Colonic mucosa (tissue), 4 donors: ENCODE measurements around the gene FAM227B. TPM values are rescaled to one million over a fixed set of nuclear protein-coding genes. Genes with fewer than 3 reads are reported as not detected.

Experiments
- DNase-seq: peaks from one replicate; pipeline ENCODE4 v3.0.0-alpha.2; 2020
- H3K27ac ChIP-seq: fragments of 200-600 bp; one replicate; pipeline ENCODE4 v1.8.0; 2021
- H3K27me3 ChIP-seq: fragments of 200-600 bp; one replicate; pipeline ENCODE4 v1.8.0; 2021
- H3K36me3 ChIP-seq: fragments of 200-600 bp; one replicate; pipeline ENCODE4 v1.8.0; 2021
- H3K4me1 ChIP-seq: fragments of 200-600 bp; one replicate; pipeline ENCODE4 v1.8.0; 2021; ENCODE audit warnings: mild to moderate bottlenecking
- H3K4me3 ChIP-seq: fragments of 200-600 bp; one replicate; pipeline ENCODE4 v1.8.0; 2021
- H3K9ac ChIP-seq, 2 donors: one replicate each; pipeline ENCODE4 v1.7.0; 2013; ENCODE audit warnings: control low read depth in 2 of 2, low read depth in 2 of 2, low read length in 2 of 2
- H3K9me3 ChIP-seq: fragments of 200-600 bp; one replicate; pipeline ENCODE4 v1.8.0; 2021
- intact Hi-C: fragments of 100-400 bp; cut with DNase I; formaldehyde crosslinking; loops from one replicate; pipeline ENCODE4 v1.14.1; 2022
- total RNA-seq, 2 donors: library from RNA; stranded (reverse); fragmentation: NEBNext Ultra II Directional in 1 of 2; extraction: Animal tissue kit (Norgen Biotek cat#: 25700) in 1 of 2; gene quantifications; one replicate each; pipeline ENCODE4 v1.2.1, GENCODE V29; 2021
- TF ChIP-seq, protein P1 (sequence below): fragments of 200-600 bp; IDR thresholded peaks from one replicate; pipeline ENCODE4 v1.8.0; 2022; ENCODE audit warnings: antibody characterized with exemption, mild to moderate bottlenecking
- donor health status: healthy.
- donor health status: DM: no; HTN: no; CAD: no.
- donor health status: DM: no; HTN: no; CAD: no.

FAM227B gene
- total RNA-seq, 2 donors from 2014 or later, result 1.0 to 2.3 TPM

DNA sequence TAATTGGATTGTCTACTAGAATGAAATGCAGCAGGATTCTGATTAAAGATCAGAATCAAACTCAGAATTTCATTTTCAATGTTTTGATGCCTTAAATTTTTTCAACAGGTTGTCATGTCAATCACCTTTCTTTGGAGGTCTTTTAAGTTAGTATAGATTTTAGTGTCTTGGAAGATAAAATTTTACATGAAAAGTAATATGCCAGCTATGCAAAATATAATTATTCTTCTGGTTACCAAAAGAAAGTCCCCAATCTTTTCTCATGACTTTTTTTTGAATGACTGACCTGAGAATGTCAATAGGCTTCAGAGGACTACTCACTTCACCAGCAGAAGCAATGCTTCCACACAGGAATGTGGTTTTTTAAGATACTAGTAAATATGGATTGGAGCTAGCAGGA lies 193.2 kb downstream of the FAM227B start:
- H3K4me3 ChIP-seq, result no peak overlapping the region
- no peak for DNase-seq
- no peak overlapping the region for H3K27ac ChIP-seq
- H3K4me1 ChIP-seq, result no peaks in the 10 kb centered on the region
- intact Hi-C loops, result loop anchor here (10.0 kb wide), 2 partner anchors 427 to 717 kb away; no protein-coding TSS in a partner anchor
- H3K9ac ChIP-seq, result no peak overlapping the region
- no peaks in the 10 kb centered on the region for H3K36me3 ChIP-seq
- no peaks in the 10 kb centered on the region for H3K27me3 ChIP-seq
- no peaks in the 10 kb centered on the region for H3K9me3 ChIP-seq
- TF ChIP-seq, protein P1, sequence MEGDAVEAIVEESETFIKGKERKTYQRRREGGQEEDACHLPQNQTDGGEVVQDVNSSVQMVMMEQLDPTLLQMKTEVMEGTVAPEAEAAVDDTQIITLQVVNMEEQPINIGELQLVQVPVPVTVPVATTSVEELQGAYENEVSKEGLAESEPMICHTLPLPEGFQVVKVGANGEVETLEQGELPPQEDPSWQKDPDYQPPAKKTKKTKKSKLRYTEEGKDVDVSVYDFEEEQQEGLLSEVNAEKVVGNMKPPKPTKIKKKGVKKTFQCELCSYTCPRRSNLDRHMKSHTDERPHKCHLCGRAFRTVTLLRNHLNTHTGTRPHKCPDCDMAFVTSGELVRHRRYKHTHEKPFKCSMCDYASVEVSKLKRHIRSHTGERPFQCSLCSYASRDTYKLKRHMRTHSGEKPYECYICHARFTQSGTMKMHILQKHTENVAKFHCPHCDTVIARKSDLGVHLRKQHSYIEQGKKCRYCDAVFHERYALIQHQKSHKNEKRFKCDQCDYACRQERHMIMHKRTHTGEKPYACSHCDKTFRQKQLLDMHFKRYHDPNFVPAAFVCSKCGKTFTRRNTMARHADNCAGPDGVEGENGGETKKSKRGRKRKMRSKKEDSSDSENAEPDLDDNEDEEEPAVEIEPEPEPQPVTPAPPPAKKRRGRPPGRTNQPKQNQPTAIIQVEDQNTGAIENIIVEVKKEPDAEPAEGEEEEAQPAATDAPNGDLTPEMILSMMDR, result no peak

DNA sequence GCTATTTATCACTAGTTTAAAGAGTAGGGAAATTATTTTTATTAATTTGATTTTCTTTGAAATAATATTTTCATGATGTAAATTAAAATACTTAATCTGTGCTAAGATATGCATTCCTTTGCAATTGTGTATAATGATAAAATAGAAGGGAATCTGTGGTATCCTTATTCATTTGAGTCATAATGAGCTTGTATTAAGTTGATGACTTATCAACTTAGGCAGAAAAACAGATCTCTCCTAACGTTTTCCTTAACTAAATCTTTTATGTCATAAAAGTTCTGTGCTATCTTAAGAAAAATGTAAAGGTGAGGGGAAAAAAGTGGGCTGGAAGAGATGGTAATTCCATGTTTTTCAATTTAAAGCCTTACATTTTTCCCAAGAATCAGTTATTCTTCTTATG lies 195.7 kb downstream of the FAM227B start:
- intact Hi-C loops, result loop anchor here (5.0 to 10.0 kb wide), 3 partner anchors 188 to 720 kb away; no protein-coding TSS in a partner anchor
- H3K4me1 ChIP-seq, result no peaks in the 10 kb centered on the region
- H3K9me3 ChIP-seq, result no peaks in the 10 kb centered on the region
- DNase-seq, result no peak
- H3K4me3 ChIP-seq, result no peak overlapping the region
- H3K36me3 ChIP-seq, result no peaks in the 10 kb centered on the region
- H3K27ac ChIP-seq, result no peak overlapping the region
- TF ChIP-seq, protein P1, result no peak
- no peak overlapping the region for H3K9ac ChIP-seq
- no peaks in the 10 kb centered on the region for H3K27me3 ChIP-seq

DNA sequence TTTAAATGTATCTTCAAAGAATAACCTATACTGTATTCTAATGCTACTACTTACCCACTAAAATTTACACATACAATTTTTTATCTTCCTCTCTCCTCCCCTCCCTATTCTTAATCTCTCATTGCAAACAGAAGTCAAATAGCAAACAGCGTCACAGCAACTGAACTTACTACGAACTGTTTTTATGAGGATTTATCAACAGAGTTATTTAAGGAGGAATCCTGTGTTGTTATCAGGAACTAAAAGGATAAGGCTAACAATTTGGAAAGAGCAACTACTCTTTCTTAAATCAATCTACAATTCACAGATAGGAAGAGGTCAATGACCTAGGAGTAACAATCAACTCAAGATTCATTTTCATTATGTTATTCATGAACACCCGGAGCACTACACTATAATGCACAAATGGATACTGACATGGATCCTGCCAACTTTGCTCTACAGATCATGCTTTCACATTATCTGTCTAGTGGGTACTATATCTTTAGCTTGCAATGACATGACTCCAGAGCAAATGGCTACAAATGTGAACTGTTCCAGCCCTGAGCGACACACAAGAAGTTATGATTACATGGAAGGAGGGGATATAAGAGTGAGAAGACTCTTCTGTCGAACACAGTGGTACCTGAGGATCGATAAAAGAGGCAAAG lies 196.6 kb downstream of the FAM227B start:
- no peaks in the 10 kb centered on the region for H3K4me1 ChIP-seq
- H3K36me3 ChIP-seq, result no peaks in the 10 kb centered on the region
- intact Hi-C loops, result loop anchor here (5.0 to 10.0 kb wide), 3 partner anchors 187 to 721 kb away; no protein-coding TSS in a partner anchor
- TF ChIP-seq, protein P1, result no peak
- H3K9me3 ChIP-seq, result no peaks in the 10 kb centered on the region
- H3K27ac ChIP-seq, result peak overlapping the region; percentile 10
- no peaks in the 10 kb centered on the region for H3K27me3 ChIP-seq
- DNase-seq, result no peak
- peak overlapping the region; percentile 16 for H3K4me3 ChIP-seq
- peak overlapping the region in 1 of 2 donors; percentile 14 for H3K9ac ChIP-seq

DNA sequence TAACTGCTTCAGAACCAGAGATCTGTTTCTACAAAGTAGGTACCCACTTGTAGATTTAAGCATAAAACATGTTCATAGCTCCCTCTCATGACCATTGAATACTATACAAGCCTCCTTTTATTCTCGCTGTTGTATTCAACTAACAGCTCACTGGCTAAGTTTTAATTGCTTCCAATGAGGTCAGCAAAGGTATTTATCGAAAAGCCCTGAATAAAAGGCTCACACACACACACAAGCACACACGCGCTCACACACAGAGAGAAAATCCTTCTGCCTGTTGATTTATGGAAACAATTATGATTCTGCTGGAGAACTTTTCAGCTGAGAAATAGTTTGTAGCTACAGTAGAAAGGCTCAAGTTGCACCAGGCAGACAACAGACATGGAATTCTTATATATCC lies 197.6 kb downstream of the FAM227B start, which contains the start of gene FGF7:
TSS of gene FGF7 (plus strand) at position 222 of the 400 bp plus-strand sequence. CDS start 1,056 bp downstream, outside the sequence.
- intact Hi-C loops, result loop anchor here (5.0 to 10.0 kb wide), 3 partner anchors 186 to 722 kb away; no protein-coding TSS in a partner anchor
- Histone ChIP-seq H3K27ac (peak within 1 kb of the TSS; percentile 13), H3K9ac (peak within 1 kb of the TSS in 1 of 2 donors; percentile 14), H3K4me3 (peak within 1 kb of the TSS; percentile 16), H3K27me3 (no peaks in the 10 kb centered on the region), H3K9me3 (no peaks in the 10 kb centered on the region), H3K36me3 (no peaks in the 10 kb centered on the region), H3K4me1 (no peaks in the 10 kb centered on the region)
- TF ChIP-seq, protein P1, result no peak
- DNase-seq, result no peak

DNA sequence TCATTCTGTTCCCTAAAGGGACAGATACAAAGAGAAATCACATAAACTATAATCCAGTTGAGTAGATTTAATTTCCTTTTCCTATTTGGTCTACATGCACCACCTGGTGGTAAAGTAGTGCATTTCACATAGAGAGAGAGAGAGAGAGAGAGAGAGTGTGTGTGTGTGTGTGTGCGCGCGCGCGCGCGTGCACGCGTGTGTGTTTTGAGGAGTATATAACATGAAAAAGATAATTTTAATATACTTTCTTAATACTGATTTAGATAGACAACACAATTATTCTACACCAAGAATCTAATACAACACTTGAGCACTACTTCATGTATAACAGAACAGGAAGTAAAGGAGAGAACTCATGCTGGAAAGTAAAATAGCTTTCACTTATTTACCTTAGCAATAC lies 198.6 kb downstream of the FAM227B start:
- intact Hi-C loops, result loop anchor here (5.0 to 10.0 kb wide), 3 partner anchors 185 to 723 kb away; no protein-coding TSS in a partner anchor
- Histone ChIP-seq H3K36me3 (no peaks in the 10 kb centered on the region), H3K27ac (no peak overlapping the region), H3K27me3 (no peaks in the 10 kb centered on the region), H3K4me1 (no peaks in the 10 kb centered on the region), H3K9me3 (no peaks in the 10 kb centered on the region), H3K4me3 (no peak overlapping the region), H3K9ac (no peak overlapping the region)
- TF ChIP-seq, protein P1, result peak; percentile 66
- DNase-seq, result peak; percentile 41
